Measurements from ENCODE around the gene RNF166. TPM values are rescaled to one million over a fixed set of nuclear protein-coding genes. Genes with fewer than 3 reads are reported as not detected.

Gene RNF166
- total RNA-seq (10 to 100 TPM in 8 of 9 donors, 1 to 10 TPM in 1; 9.3 to 28.5 (median 15.4) TPM), polyA plus RNA-seq (10 to 100 TPM; 14.7 to 21.8 TPM)
- long read RNA-seq, donor 1, transcript RNF166-201 (6 exons, 1,883 nt) = major isoform, 29 of 47 reads
- long read RNA-seq, donor 1, partial matches to known transcripts = 7 of 47 reads
- long read RNA-seq, donor 1, other reads (novel, unspliced or antisense) = 11 of 47 reads
- long read RNA-seq, donor 2, transcript RNF166-201 (6 exons, 1,883 nt) = major isoform, 12 of 17 reads
- long read RNA-seq, donor 2, partial matches to known transcripts = 3 of 17 reads
- long read RNA-seq, donor 2, other reads (novel, unspliced or antisense) = 2 of 17 reads
- long read RNA-seq, donor 3, transcript RNF166-201 (6 exons, 1,883 nt) = major isoform, 19 of 26 reads
- long read RNA-seq, donor 3, partial matches to known transcripts = 1 of 26 reads
- long read RNA-seq, donor 3, other reads (novel, unspliced or antisense) = 6 of 26 reads

- peak; percentile 58 to 92 (median 85) for ATAC-seq
- Histone ChIP-seq H3K27me3 (no peaks in the 10 kb centered on the region), H3K9me3 (no peaks in the 10 kb centered on the region), H3K27ac (peak within 1 kb of the TSS; percentile 61 to 97 (median 86)), H3K36me3 (peaks cover 0 to 10% (median 0%) of the 10 kb centered on the region in 9 donors), H3K4me3 (peak within 1 kb of the TSS; percentile 76 to 100 (median 97)), H3K4me1 (peaks cover 1 to 59% (median 49%) of the 10 kb centered on the region in 12 donors)
- peak; percentile 56 to 92 for TF ChIP-seq POLR2A (IDR thresholded peaks at IDR 0.05)
- TF ChIP-seq CTCF (IDR thresholded peaks at IDR 0.05) = peak in 1 of 12 donors; percentile 20
- 0 to 1% (median 0%) methylated on average over 2 to 86 of the region's 86 CpGs for WGBS, 4 donors
- intact Hi-C loops (cut with DNase I) = loop anchor here in 6 of 10 donors (1.0 to 10.0 kb wide), 6 partner anchors 44 to 252 kb away; partner anchors contain the start of genes ZC3H18 (in 4 of the 6), MVD (in 1 of the 6) and ZFPM1 (in 1 of the 6)
- peak; percentile 92 to 97 (median 95) for DNase-seq
Measured at GRCh38 chr16:88706229-88706964, at the start of gene RNF166, which contains the start of gene CTU2. RNF166 (minus strand) TSS chr16:88706408; CDS start chr16:88706325, 83 bp downstream. CTU2 (plus strand) TSS chr16:88706503; CDS start chr16:88706531, 28 bp downstream.

- TF ChIP-seq CTCF (IDR thresholded peaks at IDR 0.05) = peak in 4 of 12 donors; percentile 12 to 38 (median 20)
- no peak for TF ChIP-seq POLR2A (IDR thresholded peaks at IDR 0.05)
- Histone ChIP-seq H3K27me3 (no peaks in the 10 kb centered on the region), H3K4me3 (no peak overlapping the region), H3K4me1 (peaks cover 0 to 19% (median 8%) of the 10 kb centered on the region in 12 donors), H3K36me3 (peaks cover 0 to 11% (median 0%) of the 10 kb centered on the region in 9 donors), H3K9me3 (peaks cover 0 to 15% (median 0%) of the 10 kb centered on the region in 12 donors), H3K27ac (peak overlapping the region in 1 of 12 donors; percentile 92)
- 75 to 90% (median 82%) methylated on average over 39 to 42 of the region's 42 CpGs for WGBS, 4 donors
- ATAC-seq (no peak), DNase-seq (no peak)
- intact Hi-C loops (cut with DNase I) = no loop called here
Measured at GRCh38 chr16:88754912-88755744, 48.9 kb upstream of the RNF166 start.

GRCh38 chr16:88754109-88754911, 48.1 kb upstream of the RNF166 start:
- intact Hi-C loops (cut with DNase I) = no loop called here
- 92 to 95% (median 94%) methylated on average over 23 to 28 of the region's 28 CpGs for WGBS, 4 donors
- no peaks in the 10 kb centered on the region for H3K27me3 ChIP-seq
- peaks cover 0 to 14% (median 4%) of the 10 kb centered on the region in 12 donors for H3K4me1 ChIP-seq
- H3K36me3 ChIP-seq = peaks cover 0 to 11% (median 0%) of the 10 kb centered on the region in 9 donors
- peaks cover 0 to 12% (median 0%) of the 10 kb centered on the region in 12 donors for H3K9me3 ChIP-seq
- no peak for TF ChIP-seq POLR2A (IDR thresholded peaks at IDR 0.05)
- TF ChIP-seq CTCF (IDR thresholded peaks at IDR 0.05) = no peak
- H3K27ac ChIP-seq = peak overlapping the region in 1 of 12 donors; percentile 92
- no peak for DNase-seq
- ATAC-seq = no peak
- H3K4me3 ChIP-seq = no peak overlapping the region
